Fibroblast of the conjunctiva (primary cell): ENCODE data around the gene CYS1.
"Not testable (repeated sequence)": the region's sequence is repeated elsewhere in the genome, so short reads cannot be mapped to it uniquely, and the experiment has no call there.

Experiments
- DNase-seq: peaks from one replicate; pipeline ENCODE4 v3.0.0-alpha.2; 2010; ENCODE audit warnings: low read depth

CYS1 gene

GRCh38 chr2:10091889-10092244 lies 11.7 kb upstream of the CYS1 start:
- not testable (repeated sequence) for DNase-seq

GRCh38 chr2:10091182-10091888 lies 11.1 kb upstream of the CYS1 start:
- no peak for DNase-seq

- DNase-seq: no peak
Measured at GRCh38 chr2:10089565-10090190, 9.5 kb upstream of the CYS1 start.

- no peak for DNase-seq
Measured at GRCh38 chr2:10087360-10087759, 7.1 kb upstream of the CYS1 start.

- DNase-seq: no peak
Measured at GRCh38 chr2:10086950-10087349, 6.7 kb upstream of the CYS1 start.

- no peak for DNase-seq
Measured at GRCh38 chr2:10085668-10086059, 5.5 kb upstream of the CYS1 start.

- DNase-seq: no peak
Measured at GRCh38 chr2:10085043-10085667, 4.9 kb upstream of the CYS1 start.

GRCh38 chr2:10084223-10084865 lies 4.1 kb upstream of the CYS1 start:
- DNase-seq: no peak

GRCh38 chr2:10083692-10084211 lies 3.5 kb upstream of the CYS1 start:
- DNase-seq: no peak

- no peak for DNase-seq
Measured at GRCh38 chr2:10083046-10083445, 2.8 kb upstream of the CYS1 start.

- DNase-seq: no peak
Measured at GRCh38 chr2:10080536-10081304, 509 bp upstream of the CYS1 start.

GRCh38 chr2:10079266-10079869 lies 843 bp downstream of the CYS1 start:
- peak; percentile 34 for DNase-seq

GRCh38 chr2:10078704-10079265 lies 1.4 kb downstream of the CYS1 start:
- DNase-seq: no peak

GRCh38 chr2:10078001-10078400 lies 2.2 kb downstream of the CYS1 start:
- no peak for DNase-seq

GRCh38 chr2:10076988-10077527 lies 3.2 kb downstream of the CYS1 start:
- no peak for DNase-seq

GRCh38 chr2:10076511-10076910 lies 3.7 kb downstream of the CYS1 start:
- DNase-seq: no peak

GRCh38 chr2:10075571-10076209 lies 4.5 kb downstream of the CYS1 start:
- DNase-seq: no peak

GRCh38 chr2:10075101-10075500 lies 5.1 kb downstream of the CYS1 start:
- DNase-seq: no peak

- DNase-seq: no peak
Measured at GRCh38 chr2:10073706-10074105, 6.5 kb downstream of the CYS1 start.

- DNase-seq: peak; percentile 81
Measured at GRCh38 chr2:10072656-10073480, 7.3 kb downstream of the CYS1 start.
